GM21360 (cell line): ENCODE measurements around the gene NOL4L.

ENCODE experiments used
- ATAC-seq: cut with Tn5 transposase; IDR thresholded peaks from one replicate; pipeline ENCODE4 v1.9.1; 2021; ENCODE audit warnings: mild to moderate bottlenecking, moderate library complexity; ENCODE audit not compliant: unreplicated experiment

NOL4L gene, protein sequence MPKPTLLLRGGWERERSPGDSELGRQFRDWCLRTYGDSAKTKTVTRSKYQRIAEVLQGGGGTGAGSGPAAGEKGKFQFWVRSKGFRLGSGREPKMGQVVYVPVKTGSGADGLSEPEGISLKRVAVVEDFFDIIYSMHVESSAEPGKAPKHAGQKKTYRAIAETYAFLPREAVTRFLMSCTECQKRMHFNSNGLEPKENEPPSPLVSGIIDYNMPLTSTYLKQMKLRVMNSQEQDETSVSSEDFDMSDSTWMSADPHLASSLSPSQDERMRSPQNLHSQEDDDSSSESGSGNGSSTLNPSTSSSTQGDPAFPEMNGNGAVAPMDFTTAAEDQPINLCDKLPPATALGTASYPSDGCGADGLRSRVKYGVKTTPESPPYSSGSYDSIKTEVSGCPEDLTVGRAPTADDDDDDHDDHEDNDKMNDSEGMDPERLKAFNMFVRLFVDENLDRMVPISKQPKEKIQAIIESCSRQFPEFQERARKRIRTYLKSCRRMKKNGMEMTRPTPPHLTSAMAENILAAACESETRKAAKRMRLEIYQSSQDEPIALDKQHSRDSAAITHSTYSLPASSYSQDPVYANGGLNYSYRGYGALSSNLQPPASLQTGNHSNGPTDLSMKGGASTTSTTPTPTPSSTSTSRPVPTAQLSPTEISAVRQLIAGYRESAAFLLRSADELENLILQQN

DNA sequence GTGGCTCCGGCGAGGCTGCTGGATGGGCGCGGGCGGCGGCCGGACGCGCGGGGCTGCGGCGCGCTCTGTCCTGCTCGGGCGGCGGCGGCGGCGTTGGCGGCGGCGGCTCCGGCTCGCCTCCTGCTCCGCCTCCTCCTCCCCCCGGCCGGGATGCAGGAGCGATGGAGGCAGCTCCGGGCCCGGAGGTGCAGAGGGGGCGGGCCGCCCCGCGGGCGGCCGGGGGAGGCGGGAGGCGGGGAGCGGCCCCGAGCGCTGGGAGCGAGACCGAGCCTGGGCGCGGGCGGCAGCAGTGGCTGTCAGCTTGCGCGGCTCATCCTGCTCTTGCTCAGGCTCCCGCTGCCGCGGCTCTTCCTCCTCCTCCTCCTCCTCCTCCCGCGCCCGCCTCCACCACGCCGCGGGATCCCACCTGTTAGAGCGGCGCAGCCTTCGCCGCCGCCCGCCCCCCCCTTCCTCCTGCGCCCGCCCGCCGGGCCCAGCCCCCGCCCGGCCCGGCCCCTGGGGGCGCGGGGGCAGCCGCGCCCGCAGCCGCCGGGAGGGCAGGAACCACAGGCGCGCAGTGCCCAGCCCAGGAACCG is at the start of gene NOL4L:
NOL4L (minus strand) TSS at position 323 of the 575 bp plus-strand sequence. CDS start 443 bp downstream, outside the sequence.
- no peak for ATAC-seq

DNA sequence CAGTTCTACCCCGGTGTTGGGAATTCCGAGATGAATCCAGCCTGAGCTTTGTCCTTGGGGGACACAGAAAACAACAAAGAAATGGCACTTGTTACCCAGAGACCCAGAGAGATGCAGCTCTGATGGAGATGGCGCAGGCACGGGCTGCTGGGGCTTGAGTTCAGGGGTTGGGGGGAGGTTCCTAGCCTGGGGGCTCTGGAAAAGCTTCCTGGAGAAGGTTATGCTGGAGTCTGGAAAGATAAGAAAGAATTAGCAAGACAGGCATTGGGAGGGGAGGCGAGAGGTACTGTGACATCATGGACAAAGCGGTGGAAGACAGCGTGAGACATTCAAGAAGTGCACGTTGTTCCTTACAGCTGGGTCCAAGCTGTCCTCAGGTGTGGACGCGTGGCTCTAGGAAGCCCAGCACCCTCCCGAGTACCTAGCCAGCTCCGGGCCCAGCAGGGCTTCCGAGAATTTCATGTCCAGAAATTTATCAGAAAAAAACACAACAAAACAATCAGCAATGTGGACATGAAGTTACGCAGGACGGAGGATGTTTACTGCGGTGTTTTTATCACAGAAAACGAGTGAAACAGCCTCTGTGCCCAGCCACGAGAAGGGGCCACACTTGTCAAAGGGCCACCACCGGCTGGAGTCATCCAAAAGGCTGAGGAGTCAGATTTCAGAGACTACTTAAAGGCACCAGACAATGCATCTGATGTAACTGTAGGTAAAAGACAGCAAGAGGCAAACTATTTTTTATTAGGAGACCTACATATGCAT is 49.1 kb upstream of the NOL4L start:
- ATAC-seq: no peak

- ATAC-seq: no peak
These were observed 47.6 kb upstream of the NOL4L start for GRCh38 chr20:32632461-32633354.

GRCh38 chr20:32631933-32632460 is 46.9 kb upstream of the NOL4L start:
- no peak for ATAC-seq

DNA sequence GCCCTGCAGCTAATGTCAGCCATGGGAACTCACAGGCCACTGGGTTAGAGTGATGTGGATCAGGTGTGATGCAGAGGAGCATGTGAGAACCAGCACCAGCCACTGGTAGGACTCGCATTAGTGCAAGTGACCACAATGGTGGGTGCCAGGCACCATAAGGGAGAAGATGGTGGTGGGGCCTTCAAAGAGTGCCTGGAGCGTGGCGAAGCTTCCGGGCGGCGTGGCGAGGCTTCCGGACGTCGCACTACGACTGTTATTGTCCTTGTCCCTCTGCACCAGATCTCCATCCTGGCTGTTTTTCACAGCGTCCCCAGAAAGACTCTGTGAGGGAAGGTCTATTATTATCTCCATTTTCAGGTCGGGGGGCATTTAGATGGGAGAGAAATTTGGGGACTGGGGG is 44.7 kb upstream of the NOL4L start:
- ATAC-seq: no peak

DNA sequence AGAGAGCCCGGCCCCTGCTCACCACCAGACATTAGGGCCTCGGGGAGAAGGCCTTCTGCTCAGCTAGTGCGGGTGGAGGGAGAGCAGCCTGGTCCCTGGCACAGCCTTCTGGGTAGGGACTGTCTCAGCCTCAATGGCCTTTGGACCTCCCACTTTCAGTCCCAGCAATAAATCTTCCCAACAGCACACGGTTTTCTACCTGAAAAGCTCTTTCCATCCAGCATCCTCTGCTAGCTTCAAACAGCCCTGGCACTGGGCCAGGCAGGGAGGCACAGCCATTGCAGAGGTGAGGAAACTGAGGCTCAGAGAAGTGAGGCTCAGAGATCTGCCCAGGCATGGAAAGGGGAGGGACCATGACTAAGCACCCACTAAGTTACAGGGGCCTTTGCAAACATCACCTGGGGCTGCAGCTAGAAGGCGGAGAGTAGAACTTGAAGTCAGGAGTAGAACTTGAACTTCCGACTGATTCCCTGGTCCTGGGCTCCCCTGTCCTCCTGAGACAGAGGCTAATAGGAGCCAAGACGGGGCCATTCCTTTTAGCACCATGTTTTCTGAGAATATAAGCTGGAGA is 43.9 kb upstream of the NOL4L start:
- ATAC-seq: no peak

GRCh38 chr20:32626859-32627636 is 41.9 kb upstream of the NOL4L start:
- peak; percentile 20 for ATAC-seq

DNA sequence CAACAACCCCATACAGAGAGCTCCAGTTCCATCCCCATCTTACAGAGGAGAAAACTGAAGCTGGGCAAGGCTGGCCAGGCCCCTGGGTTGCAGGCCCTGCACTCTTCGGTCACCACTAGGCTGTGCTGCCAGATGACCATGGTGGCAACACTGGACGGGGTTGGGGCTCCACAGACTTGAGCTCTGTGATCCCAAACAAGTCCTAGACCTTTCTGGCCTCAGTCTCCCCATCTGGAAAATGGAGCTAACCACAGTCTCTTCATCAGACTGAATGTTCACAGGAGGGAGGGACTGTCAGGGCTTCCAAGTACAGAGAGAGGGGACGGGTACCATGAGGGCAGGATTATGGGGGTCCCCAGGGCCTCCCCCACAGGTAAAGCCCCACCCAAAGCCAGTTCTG is 41.3 kb upstream of the NOL4L start:
- no peak for ATAC-seq

- no peak for ATAC-seq
These were observed 40.9 kb upstream of the NOL4L start for GRCh38 chr20:32625996-32626395.

- ATAC-seq: no peak
These were observed 39.7 kb upstream of the NOL4L start for GRCh38 chr20:32624687-32625345.

GRCh38 chr20:32623667-32624157 is 38.6 kb upstream of the NOL4L start:
- ATAC-seq: no peak

- no peak for ATAC-seq
These were observed 37.7 kb upstream of the NOL4L start for GRCh38 chr20:32622585-32623468.

- ATAC-seq: no peak
These were observed 36.9 kb upstream of the NOL4L start for GRCh38 chr20:32621891-32622584.

GRCh38 chr20:32621071-32621890 is 36.1 kb upstream of the NOL4L start:
- no peak for ATAC-seq

DNA sequence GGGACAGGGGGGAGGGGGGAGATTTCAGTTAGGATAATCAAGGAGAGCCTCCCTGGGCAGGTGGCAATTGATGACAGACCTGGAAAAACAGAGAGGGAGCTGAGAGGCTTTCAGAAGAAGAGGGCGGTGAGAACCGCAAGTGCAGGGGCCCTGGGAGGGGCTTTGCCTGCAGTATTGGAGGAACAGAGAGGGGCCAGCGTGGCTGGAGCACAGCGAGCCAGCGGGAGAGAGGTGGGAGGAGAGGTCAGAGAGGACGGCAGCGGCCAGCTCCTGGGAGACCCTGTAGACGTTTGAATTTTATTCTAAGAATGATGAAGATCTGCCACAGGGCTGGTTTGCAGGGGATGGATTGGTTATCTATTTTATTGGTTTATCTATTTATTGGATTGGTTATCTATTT is 34.5 kb upstream of the NOL4L start:
- ATAC-seq: no peak

- ATAC-seq: no peak
These were observed 29.6 kb upstream of the NOL4L start for GRCh38 chr20:32614772-32615171.
